H1 (cell line): ENCODE data around the gene ZFAND5. TPM values are rescaled to one million over a fixed set of nuclear protein-coding genes. Genes with fewer than 3 reads are reported as not detected.
A peak's percentile ranks its signal among the peaks of the same experiment; 100 is the strongest.

ENCODE experiments used
- CTCF ChIA-PET: fragments of 300-600 bp; sonication (Branson Sonifier 250); formaldehyde crosslinking; loops from one replicate; lab custom pipeline; 2021; ENCODE audit not compliant: partially characterized antibody; lab: Charles Lee
- POLR2A ChIA-PET: fragments of 300-600 bp; sonication (Branson Sonifier 250); formaldehyde crosslinking; loops from one replicate; lab custom pipeline; 2021; ENCODE audit warnings: inconsistent platforms; ENCODE audit not compliant: partially characterized antibody; lab: Charles Lee
- DNase-seq, 2 experiments: peaks; one replicate each; pipeline versions ENCODE4 v3.0.0 to v3.0.0-alpha.2; 2010 to 2022; ENCODE audit warnings: low spot score in 2 of 2, low read depth in 1 of 2, mixed read lengths in 1 of 2
- FAIRE-seq: peaks from 2 replicates; lab custom pipeline; 2011; peaks lifted over from hg19 to GRCh38; lab: Jason Lieb, UNC
- H2AFZ ChIP-seq: 2 replicates; pipeline ENCODE4 v1.8.1; 2012; ENCODE audit warnings: low read length, inconsistent platforms
- H2AK5ac ChIP-seq: 2 replicates; pipeline ENCODE4 v1.6.1; 2013; ENCODE audit warnings: low read depth, low read length
- H2BK120ac ChIP-seq: replicated peaks from 2 replicates; pipeline ENCODE3; 2013; ENCODE audit warnings: low read depth, low read length, inconsistent platforms
- H2BK12ac ChIP-seq: 2 replicates; pipeline ENCODE4 v1.6.1; 2013; ENCODE audit warnings: low read depth, low read length
- H2BK15ac ChIP-seq: 2 replicates; pipeline ENCODE4 v1.6.1; 2013; ENCODE audit warnings: low read length
- H2BK20ac ChIP-seq: 2 replicates; pipeline ENCODE4 v1.6.1; 2013; ENCODE audit warnings: low read length
- H2BK5ac ChIP-seq: 2 replicates; pipeline ENCODE4 v1.6.1; 2013; ENCODE audit warnings: low read depth, low read length
- H3K14ac ChIP-seq: 2 replicates; pipeline ENCODE4 v1.6.1; 2013; ENCODE audit warnings: inconsistent platforms; ENCODE audit not compliant: insufficient read length
- H3K18ac ChIP-seq: 2 replicates; pipeline ENCODE4 v1.6.1; 2013; ENCODE audit warnings: low read length; ENCODE audit errors: extremely low read depth
- H3K23ac ChIP-seq: 2 replicates; pipeline ENCODE4 v1.6.1; 2013; ENCODE audit warnings: inconsistent platforms; ENCODE audit not compliant: insufficient read length
- H3K23me2 ChIP-seq: 2 replicates; pipeline ENCODE4 v1.6.1; 2013; ENCODE audit warnings: low read depth, low read length
- H3K27ac ChIP-seq: 2 replicates; pipeline ENCODE4 v1.6.1; 2011; ENCODE audit warnings: low read depth, low read length, inconsistent platforms
- H3K27me3 ChIP-seq, 4 experiments: replicated peaks in 1 of 4; 1 replicate in 1 of 4; 2 replicates in 3 of 4; pipeline versions ENCODE4 v1.6.1 to v1.8.1; 2011 to 2013; ENCODE audit warnings: low read length in 3 of 4, mild to moderate bottlenecking in 3 of 4, inconsistent platforms in 2 of 4, mixed read lengths in 2 of 4, moderate library complexity in 1 of 4; ENCODE audit not compliant: control insufficient read depth in 3 of 4, insufficient read depth in 3 of 4; ENCODE audit errors: extremely low read depth in 1 of 4
- H3K36me3 ChIP-seq, 4 experiments: 2 replicates each; pipeline versions ENCODE4 v1.6.1 to v1.8.1; 2011 to 2013; ENCODE audit warnings: mild to moderate bottlenecking in 4 of 4, low read length in 3 of 4, moderate library complexity in 2 of 4, control low read depth in 1 of 4, inconsistent platforms in 1 of 4; ENCODE audit not compliant: insufficient read depth in 4 of 4, control insufficient read depth in 2 of 4
- H3K4ac ChIP-seq: replicated peaks from 2 replicates; pipeline ENCODE3; 2013; ENCODE audit warnings: low read length, low read depth, mixed read lengths, inconsistent platforms; ENCODE audit not compliant: insufficient read length
- H3K4me1 ChIP-seq, 4 experiments: replicated peaks in 1 of 4; 1 replicate in 1 of 4; 2 replicates in 3 of 4; pipeline versions ENCODE4 v1.6.1 to v1.8.1; 2011 to 2013; ENCODE audit warnings: low read length in 3 of 4, inconsistent platforms in 2 of 4, mixed read lengths in 1 of 4; ENCODE audit not compliant: insufficient read depth in 4 of 4, control insufficient read depth in 3 of 4
- H3K4me2 ChIP-seq, 2 experiments: 2 replicates each; pipeline versions ENCODE4 v1.6.1 to v1.8.1; 2011 to 2013; ENCODE audit warnings: low read depth in 2 of 2, low read length in 2 of 2, control low read depth in 1 of 2, inconsistent platforms in 1 of 2, mild to moderate bottlenecking in 1 of 2; ENCODE audit not compliant: insufficient read depth in 1 of 2
- H3K4me3 ChIP-seq, 4 experiments: fragments of 200-600, 300-600 bp in 1 of 4; sonication (generic), shearing (Covaris generic), sonication (Bioruptor Twin) in 1 of 4; 2 replicates each; pipeline versions ENCODE4 v1.5.1 to v1.8.1; 2011 to 2016; ENCODE audit warnings: low read length in 4 of 4, low read depth in 3 of 4, control low read depth in 2 of 4, inconsistent platforms in 2 of 4, mild to moderate bottlenecking in 2 of 4, mixed read lengths in 1 of 4, moderate library complexity in 1 of 4; ENCODE audit not compliant: insufficient read depth in 2 of 4; ENCODE audit errors: extremely low read depth in 1 of 4
- H3K56ac ChIP-seq: replicated peaks from 2 replicates; pipeline ENCODE3; 2013; ENCODE audit warnings: low read depth, mild to moderate bottlenecking, mixed read lengths, low read length, inconsistent platforms; ENCODE audit not compliant: insufficient read length
- H3K79me1 ChIP-seq: 2 replicates; pipeline ENCODE4 v1.6.1; 2013; ENCODE audit warnings: low read depth, low read length, control low read depth
- H3K79me2 ChIP-seq, 2 experiments: 2 replicates each; pipeline versions ENCODE4 v1.6.1 to v1.8.1; 2012 to 2013; ENCODE audit warnings: low read length in 2 of 2, mild to moderate bottlenecking in 2 of 2, inconsistent platforms in 1 of 2; ENCODE audit not compliant: insufficient read depth in 2 of 2, control insufficient read depth in 1 of 2
- H3K9ac ChIP-seq, 4 experiments: replicated peaks in 1 of 4; 1 replicate in 1 of 4; 2 replicates in 3 of 4; pipeline versions ENCODE4 v1.6.1 to v1.8.1; 2011 to 2013; ENCODE audit warnings: low read depth in 3 of 4, low read length in 3 of 4, control low read depth in 2 of 4, mild to moderate bottlenecking in 2 of 4, moderate library complexity in 2 of 4, inconsistent platforms in 1 of 4; ENCODE audit errors: extremely low read depth in 1 of 4
- H3K9me3 ChIP-seq, 2 experiments: 2 replicates each; pipeline versions ENCODE4 v1.6.1 to v1.8.1; 2012 to 2013; ENCODE audit warnings: mild to moderate bottlenecking in 2 of 2, moderate library complexity in 2 of 2, control low read depth in 1 of 2, inconsistent platforms in 1 of 2, low read depth in 1 of 2, low read length in 1 of 2, mixed read lengths in 1 of 2; ENCODE audit not compliant: insufficient read depth in 2 of 2
- H4K20me1 ChIP-seq, 2 experiments: replicated peaks in 1 of 2; 2 replicates each; pipeline versions ENCODE3 to v1.8.1; 2011 to 2013; ENCODE audit warnings: inconsistent platforms in 2 of 2, low read length in 2 of 2, mild to moderate bottlenecking in 1 of 2; ENCODE audit not compliant: insufficient read depth in 2 of 2, control insufficient read depth in 1 of 2
- H4K5ac ChIP-seq: 2 replicates; pipeline ENCODE4 v1.6.1; 2013; ENCODE audit warnings: low read length, low read depth, mixed read lengths, inconsistent platforms; ENCODE audit not compliant: insufficient read length
- H4K8ac ChIP-seq: 2 replicates; pipeline ENCODE4 v1.8.0; 2013; ENCODE audit warnings: mild to moderate bottlenecking, moderate library complexity, low read length, inconsistent platforms; ENCODE audit not compliant: insufficient read depth; ENCODE audit errors: extremely low read depth
- H4K91ac ChIP-seq: replicated peaks from 2 replicates; pipeline ENCODE3; 2013; ENCODE audit warnings: low read length, mixed read lengths, inconsistent platforms; ENCODE audit not compliant: insufficient read length
- BACH1 ChIP-seq: IDR thresholded peaks from 2 replicates; pipeline ENCODE4 v1.6.1; 2012; ENCODE audit warnings: low read length, improper control_type of control experiment
- BRCA1 ChIP-seq: IDR thresholded peaks from 2 replicates; pipeline ENCODE4 v1.6.1; 2012; ENCODE audit warnings: low read depth, low read length, improper control_type of control experiment
- CHD2 ChIP-seq: IDR thresholded peaks from 2 replicates; pipeline ENCODE4 v1.6.1; 2012; ENCODE audit warnings: low read length, improper control_type of control experiment
- HDAC6 ChIP-seq: IDR thresholded peaks from one replicate; pipeline ENCODE4 v1.7.1; 2012; ENCODE audit warnings: low read depth, mild to moderate bottlenecking, inconsistent platforms, low read length, moderate library complexity
- POLR2A ChIP-seq, 2 experiments: IDR thresholded peaks; 1 replicate in 1 of 2; 2 replicates in 1 of 2; pipeline ENCODE4 v1.6.1; 2011; ENCODE audit warnings: low read depth in 2 of 2, low read length in 2 of 2, mild to moderate bottlenecking in 2 of 2; ENCODE audit errors: control extremely low read depth in 1 of 2
- RXRA ChIP-seq: IDR thresholded peaks from 2 replicates; pipeline ENCODE4 v1.6.1; 2011; ENCODE audit warnings: low read depth, mild to moderate bottlenecking, low read length, moderate library complexity; ENCODE audit not compliant: insufficient read depth
- SIRT6 ChIP-seq: IDR thresholded peaks from one replicate; pipeline ENCODE4 v1.7.1; 2012; ENCODE audit warnings: low read length, inconsistent platforms
- SUZ12 ChIP-seq: fragments of 200-600 bp; sonication (generic); IDR thresholded peaks from 2 replicates; pipeline ENCODE4 v1.6.1; 2012; ENCODE audit warnings: mild to moderate bottlenecking, inconsistent platforms, low read length, moderate library complexity, mixed read lengths
- TBP ChIP-seq: IDR thresholded peaks from 2 replicates; pipeline ENCODE4 v1.6.1; 2011; ENCODE audit warnings: low read depth, low read length, improper control_type of control experiment
- WGBS, 2 experiments: shearing (Covaris generic) in 1 of 2; methylation state at CpG; one replicate each; pipeline versions ENCODE4 v1.1.6 to v1.1.7; 2013 to 2015; ENCODE audit warnings: low lambda C conversion rate in 2 of 2, mixed read lengths in 2 of 2, inconsistent platforms in 1 of 2, low coverage in 1 of 2, missing lambda C conversion rate in 1 of 2; ENCODE audit not compliant: insufficient replicate concordance in 2 of 2, insufficient coverage in 1 of 2, insufficient read length in 1 of 2; ENCODE audit errors: extremely low coverage in 1 of 2, missing lambda C conversion rate in 1 of 2; 5-methylcytosine and 5-hydroxymethylcytosine counted together
- polyA plus RNA-seq, 7 experiments: library from polyadenylated mRNA; depleted of rRNA in 3 of 7; stranded (reverse) in 5 of 7; unstranded in 2 of 7; fragments of >200 nt in 5 of 7; fragments of 200-250 nt in 2 of 7; gene quantifications; 1 replicate in 5 of 7; 2 replicates in 1 of 7; 4 replicates in 1 of 7; pipeline versions ENCODE4 v1.2.1 to v1.2.3, GENCODE V29; 2011 to 2013; ENCODE audit warnings: missing spikeins in 2 of 7, mixed read lengths in 2 of 7
- total RNA-seq: library from RNA; stranded (reverse); fragmentation: NEBNext Ultra II Directional; extraction: Animal tissue kit (Norgen Biotek cat#: 25700); gene quantifications from 2 replicates; pipeline ENCODE4 v1.2.1, GENCODE V29; 2021

ZFAND5 gene
- total and polyA plus RNA-seq, 2 of the 8 experiments (the other 6 are each of a cell fraction or from before 2014, with no cell fraction given): 76.7 to 225 TPM

DNA sequence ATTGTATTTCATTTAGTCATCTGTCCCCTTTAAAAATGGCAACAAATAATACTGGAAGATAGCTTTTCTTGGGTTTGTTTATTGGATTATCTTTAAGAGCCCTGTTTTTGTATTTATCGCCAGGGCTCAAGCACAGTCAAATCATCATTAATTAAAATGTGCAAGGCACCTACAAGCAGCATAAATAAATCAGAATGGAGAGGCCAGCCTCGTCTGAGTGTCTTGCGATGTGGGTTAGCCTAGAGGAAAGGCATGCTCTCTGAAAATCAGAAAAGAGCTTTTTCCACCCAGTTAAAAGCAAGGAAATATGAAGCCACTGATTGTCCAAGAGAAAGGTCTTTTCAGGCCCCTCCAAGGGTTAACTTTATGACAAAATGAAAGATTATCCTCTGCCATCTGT, 31.8 kb downstream of the ZFAND5 start:
- WGBS, 2 experiments: 90% methylated on average over 3 of the region's 3 CpGs; no CpG with 5 or more reads in 1 of the 2 experiments
- CTCF ChIA-PET: interaction anchor here (0.6 to 2.9 kb wide), 14 partner anchors 8 to 291 kb away, joined by 3 to 9 read pairs (median 4); no protein-coding TSS in a partner anchor
- no peak overlapping the region for H2BK20ac ChIP-seq

More for the DNA sequence above, 31.8 kb downstream of the ZFAND5 start:
- no peak overlapping the region for H3K56ac ChIP-seq
- H2AK5ac ChIP-seq: no peak overlapping the region
- H3K27me3 ChIP-seq: no peaks in the 10 kb centered on the region
- no peak overlapping the region for H2BK5ac ChIP-seq
- no peak overlapping the region for H3K18ac ChIP-seq
- no peaks in the 10 kb centered on the region for H3K9me3 ChIP-seq
- no peaks in the 10 kb centered on the region for H3K79me2 ChIP-seq
- H3K4ac ChIP-seq: no peak overlapping the region
- no peak overlapping the region for H4K8ac ChIP-seq
- H2BK12ac ChIP-seq: no peak overlapping the region
- H3K79me1 ChIP-seq: no peaks in the 10 kb centered on the region
- peak overlapping the region; percentile 90; the same call in 1 of the 2 replicates for H2AFZ ChIP-seq
- H2BK15ac ChIP-seq: no peak overlapping the region
- TF ChIP-seq HDAC6 (no peak), RXRA (no peak), BRCA1 (no peak), SUZ12 (no peak), BACH1 (no peak), TBP (no peak), SIRT6 (no peak), CHD2 (no peak), POLR2A (IDR thresholded peaks at IDR 0.05; ENCODE audit: control extremely low read depth in 1 of 2, low read depth in 2 of 2, low read length in 2 of 2) (no peak)
- DNase-seq (no peak), FAIRE-seq (no peak)
- no peak overlapping the region for H3K4me3 ChIP-seq
- no peak overlapping the region for H3K27ac ChIP-seq
- POLR2A ChIA-PET: interaction anchor here (0.8 kb wide), 1 partner anchor 24 kb away, joined by 4 read pairs; no protein-coding TSS in a partner anchor
- no peaks in the 10 kb centered on the region for H4K20me1 ChIP-seq
- no peak overlapping the region for H4K5ac ChIP-seq
- H2BK120ac ChIP-seq: no peak overlapping the region
- no peak overlapping the region for H3K9ac ChIP-seq
- no peaks in the 10 kb centered on the region for H3K36me3 ChIP-seq
- no peaks in the 10 kb centered on the region for H3K23me2 ChIP-seq
- H3K23ac ChIP-seq: no peak overlapping the region
- no peaks in the 10 kb centered on the region for H3K4me1 ChIP-seq
- no peak overlapping the region for H3K4me2 ChIP-seq
- no peak overlapping the region for H3K14ac ChIP-seq
- H4K91ac ChIP-seq: no peak overlapping the region
